ENCODE measurements around the gene ERFL.
A peak's percentile ranks its signal among the peaks of the same experiment; 100 is the strongest.

Gene ERFL

DNA sequence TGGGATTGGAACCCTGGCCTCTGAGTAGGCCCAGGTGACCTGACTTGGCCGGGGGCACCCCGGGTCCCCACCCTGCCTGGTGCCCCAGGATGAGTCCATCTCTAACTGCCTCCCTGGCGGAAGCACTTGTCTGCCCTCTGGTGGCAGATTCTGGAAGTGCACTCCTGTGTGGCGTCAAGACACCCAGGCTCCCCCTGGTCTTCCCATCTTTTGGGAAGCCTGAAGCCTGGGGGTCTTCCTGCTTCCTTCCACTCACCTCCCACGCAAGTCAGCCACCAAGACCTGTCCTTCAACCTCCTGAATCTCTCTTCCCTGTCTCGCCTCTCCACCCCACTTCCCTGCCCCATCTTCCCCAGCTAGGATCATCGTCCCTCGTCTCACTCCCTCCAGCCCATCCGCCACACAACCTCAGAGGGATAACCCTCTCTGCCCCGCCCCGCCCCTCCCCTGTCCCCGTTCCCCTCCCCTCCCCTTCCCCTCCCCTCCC is 23.5 kb upstream of the ERFL start:
- H3K4me1 ChIP-seq (ENCODE audit: control insufficient read depth in 1 of 2, insufficient read depth in 1 of 2, low read depth in 1 of 2, low read length in 1 of 2) = peaks cover 0 to 4% of the 10 kb centered on the region in 2 experiments
- H3K4me3 ChIP-seq (ENCODE audit: low read depth in 1 of 2, low read length in 1 of 2) = no peak overlapping the region
- H3K36me3 ChIP-seq = peaks cover 25% of the 10 kb centered on the region
- H3K27ac ChIP-seq = no peak overlapping the region
- TF ChIP-seq, protein P1, sequence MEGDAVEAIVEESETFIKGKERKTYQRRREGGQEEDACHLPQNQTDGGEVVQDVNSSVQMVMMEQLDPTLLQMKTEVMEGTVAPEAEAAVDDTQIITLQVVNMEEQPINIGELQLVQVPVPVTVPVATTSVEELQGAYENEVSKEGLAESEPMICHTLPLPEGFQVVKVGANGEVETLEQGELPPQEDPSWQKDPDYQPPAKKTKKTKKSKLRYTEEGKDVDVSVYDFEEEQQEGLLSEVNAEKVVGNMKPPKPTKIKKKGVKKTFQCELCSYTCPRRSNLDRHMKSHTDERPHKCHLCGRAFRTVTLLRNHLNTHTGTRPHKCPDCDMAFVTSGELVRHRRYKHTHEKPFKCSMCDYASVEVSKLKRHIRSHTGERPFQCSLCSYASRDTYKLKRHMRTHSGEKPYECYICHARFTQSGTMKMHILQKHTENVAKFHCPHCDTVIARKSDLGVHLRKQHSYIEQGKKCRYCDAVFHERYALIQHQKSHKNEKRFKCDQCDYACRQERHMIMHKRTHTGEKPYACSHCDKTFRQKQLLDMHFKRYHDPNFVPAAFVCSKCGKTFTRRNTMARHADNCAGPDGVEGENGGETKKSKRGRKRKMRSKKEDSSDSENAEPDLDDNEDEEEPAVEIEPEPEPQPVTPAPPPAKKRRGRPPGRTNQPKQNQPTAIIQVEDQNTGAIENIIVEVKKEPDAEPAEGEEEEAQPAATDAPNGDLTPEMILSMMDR (IDR thresholded peaks at IDR 0.05) = peak; percentile 93
- H3K27me3 ChIP-seq = no peaks in the 10 kb centered on the region
- no peaks in the 10 kb centered on the region for H3K9me3 ChIP-seq

DNA sequence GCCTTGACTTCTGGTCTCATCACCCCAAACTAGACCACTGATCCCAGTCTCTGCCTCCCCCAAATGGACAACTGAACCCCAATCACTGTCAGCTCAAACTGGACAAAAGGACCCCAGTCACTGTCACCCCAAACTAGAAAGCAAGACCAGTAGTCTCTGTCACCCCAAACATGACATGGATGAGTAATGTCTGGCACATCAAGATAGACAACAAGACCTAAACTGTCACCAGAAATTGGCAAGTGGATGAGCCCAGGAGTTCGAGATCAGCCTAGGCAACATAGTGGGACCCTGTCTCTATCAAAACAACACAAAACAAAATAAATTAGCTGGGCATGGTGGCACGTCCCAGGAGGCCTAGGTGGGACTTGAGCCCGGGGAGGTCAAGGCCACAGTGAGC is 18.8 kb upstream of the ERFL start:
- Histone ChIP-seq H3K36me3 (no peaks in the 10 kb centered on the region), H3K4me1 (ENCODE audit: control insufficient read depth in 1 of 2, insufficient read depth in 1 of 2, low read depth in 1 of 2, low read length in 1 of 2) (peaks cover 0 to 4% of the 10 kb centered on the region in 2 experiments), H3K27me3 (peaks cover 15% of the 10 kb centered on the region), H3K27ac (no peak overlapping the region), H3K9me3 (no peaks in the 10 kb centered on the region), H3K4me3 (ENCODE audit: low read depth in 1 of 2, low read length in 1 of 2) (no peak overlapping the region)
- TF ChIP-seq, protein P1 (IDR thresholded peaks at IDR 0.05) = no peak

DNA sequence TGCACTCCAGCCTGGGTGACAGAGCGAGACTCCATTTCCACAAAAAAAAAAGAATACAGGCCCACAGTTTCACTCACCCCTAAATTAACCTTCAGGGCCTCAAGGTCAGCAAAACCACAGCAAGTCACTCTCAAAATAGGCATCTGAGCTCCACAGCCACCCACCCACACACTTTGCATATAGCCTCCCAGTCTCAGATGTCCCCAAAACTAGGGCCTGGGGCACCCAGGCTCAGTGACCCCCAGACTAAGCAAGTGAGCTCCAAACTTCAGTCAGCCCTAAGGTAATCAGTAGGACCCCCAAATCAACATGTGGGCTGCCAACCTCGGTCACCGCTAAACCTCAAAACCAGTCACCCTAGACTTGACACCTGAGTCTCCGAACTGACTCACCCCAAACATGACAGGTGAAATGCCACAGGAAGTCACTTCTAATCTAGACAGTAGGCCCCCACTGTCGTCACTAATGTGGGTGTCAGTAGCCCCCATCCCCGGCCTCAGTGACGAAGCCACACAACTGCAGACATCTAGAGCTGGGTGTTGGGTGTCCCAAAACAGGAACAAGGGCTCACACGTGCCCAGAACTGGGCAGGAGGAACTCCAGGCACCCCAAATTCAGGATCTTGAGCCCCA is 17.0 kb upstream of the ERFL start:
- Histone ChIP-seq H3K4me3 (ENCODE audit: low read depth in 1 of 2, low read length in 1 of 2) (no peak overlapping the region), H3K27ac (no peak overlapping the region), H3K9me3 (no peaks in the 10 kb centered on the region), H3K27me3 (peaks cover 34% of the 10 kb centered on the region), H3K36me3 (no peaks in the 10 kb centered on the region), H3K4me1 (ENCODE audit: control insufficient read depth in 1 of 2, insufficient read depth in 1 of 2, low read depth in 1 of 2, low read length in 1 of 2) (peaks cover 0 to 6% of the 10 kb centered on the region in 2 experiments)
- TF ChIP-seq, protein P1 (IDR thresholded peaks at IDR 0.05) = no peak

DNA sequence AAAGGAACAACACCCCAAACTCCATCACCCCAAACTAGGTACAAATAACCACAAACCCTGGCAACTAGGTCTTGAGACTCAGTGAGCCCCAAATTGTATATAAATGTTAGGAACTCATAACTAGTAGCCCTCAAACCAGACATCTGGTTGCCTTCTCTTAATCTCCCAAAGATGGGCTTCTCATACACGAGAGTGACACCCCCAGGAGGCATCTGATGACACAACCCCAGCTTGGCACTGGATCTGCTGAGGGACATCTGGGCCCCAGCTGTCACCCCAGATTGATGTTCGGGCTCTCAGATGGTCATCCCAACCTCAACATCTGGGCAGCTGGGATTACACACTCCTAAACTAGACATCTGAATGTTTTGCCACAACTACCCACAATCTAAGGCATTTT is 16.1 kb upstream of the ERFL start:
- H3K36me3 ChIP-seq = no peaks in the 10 kb centered on the region
- no peaks in the 10 kb centered on the region for H3K9me3 ChIP-seq
- peaks cover 43% of the 10 kb centered on the region for H3K27me3 ChIP-seq
- no peak overlapping the region for H3K4me3 ChIP-seq (ENCODE audit: low read depth in 1 of 2, low read length in 1 of 2)
- TF ChIP-seq, protein P1 (IDR thresholded peaks at IDR 0.05) = no peak
- H3K27ac ChIP-seq = no peak overlapping the region
- H3K4me1 ChIP-seq (ENCODE audit: control insufficient read depth in 1 of 2, insufficient read depth in 1 of 2, low read depth in 1 of 2, low read length in 1 of 2) = peaks cover 0 to 12% of the 10 kb centered on the region in 2 experiments

DNA sequence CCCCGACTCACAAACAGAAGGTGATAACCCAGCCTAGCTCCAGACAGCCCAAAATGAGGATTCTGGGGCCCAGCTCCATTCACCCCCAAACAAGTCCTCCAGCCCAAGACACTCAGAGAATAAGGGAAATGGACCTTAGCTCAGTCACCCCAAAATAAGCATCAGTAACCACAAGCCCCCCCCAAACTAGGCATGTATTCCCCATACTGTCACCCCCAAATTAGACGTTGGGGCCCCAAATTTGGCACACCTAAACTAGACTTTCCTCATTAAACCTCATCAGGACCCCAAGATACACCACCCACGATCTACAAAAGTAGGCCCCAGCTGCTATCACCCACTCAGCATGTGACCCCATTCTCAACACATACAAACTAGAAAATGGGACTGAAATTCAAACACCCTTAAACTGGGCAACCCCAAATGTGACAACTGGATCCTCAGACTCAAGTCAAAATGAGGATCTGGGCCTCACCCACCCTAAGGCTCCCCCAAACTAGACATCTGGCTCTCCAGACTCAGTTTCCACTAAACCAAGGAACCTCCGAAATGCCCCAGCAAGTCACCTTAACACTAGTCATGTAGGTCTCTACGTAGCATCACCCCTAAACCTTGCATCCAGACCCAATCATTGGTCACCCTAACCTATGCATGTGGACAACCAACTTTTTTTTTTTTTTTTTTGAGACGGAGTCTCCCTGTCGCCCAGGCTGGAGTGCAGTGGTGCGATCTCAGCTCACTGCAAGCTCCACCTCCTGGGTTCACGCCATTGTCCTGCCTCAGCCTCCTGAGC is 13.4 kb upstream of the ERFL start:
- TF ChIP-seq, protein P1 (IDR thresholded peaks at IDR 0.05) = no peak
- Histone ChIP-seq H3K4me3 (ENCODE audit: low read depth in 1 of 2, low read length in 1 of 2) (no peak overlapping the region), H3K9me3 (no peaks in the 10 kb centered on the region), H3K4me1 (ENCODE audit: control insufficient read depth in 1 of 2, insufficient read depth in 1 of 2, low read depth in 1 of 2, low read length in 1 of 2) (peaks cover 0 to 12% of the 10 kb centered on the region in 2 experiments), H3K27ac (no peak overlapping the region), H3K36me3 (no peaks in the 10 kb centered on the region), H3K27me3 (peaks cover 70% of the 10 kb centered on the region)

Measured in neutrophil (primary cell).